ENCODE data around the gene CHMP2B.

GRCh38 chr3:87203809-87204208 is 23.3 kb upstream of the CHMP2B start:
- TF ChIP-seq CTCF (conservative IDR thresholded peaks at IDR 0.05) (no peak), ZFX (IDR thresholded peaks at IDR 0.05) (no peak)
